HG02973 (cell line): ENCODE results near the gene TMX3.
A peak's percentile ranks its signal among the peaks of the same experiment; 100 is the strongest.

Experiments
- ATAC-seq: cut with Tn5 transposase; IDR thresholded peaks from one replicate; pipeline ENCODE4 v1.9.1; 2021; ENCODE audit warnings: moderate library complexity; ENCODE audit not compliant: unreplicated experiment

The TMX3 gene

DNA sequence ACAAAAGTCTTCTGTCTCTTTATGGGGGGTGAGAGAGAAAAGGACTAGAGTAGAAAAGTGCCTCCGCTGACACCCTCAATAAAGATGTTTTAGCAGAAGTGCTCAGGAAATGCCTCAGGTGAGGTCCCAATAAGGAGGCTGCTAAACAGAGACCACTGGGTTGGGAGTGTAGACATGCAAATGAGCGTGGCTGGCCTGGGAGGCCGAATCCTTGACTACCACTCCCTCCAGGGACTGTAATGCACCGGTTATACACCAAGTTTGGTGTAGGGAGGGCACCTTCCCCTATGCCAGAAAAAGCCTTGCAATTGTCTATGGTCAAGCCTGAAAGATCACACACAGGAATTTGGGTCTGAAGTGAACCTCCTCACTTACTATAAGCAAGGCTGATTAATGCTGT lies 1.8 kb downstream of the TMX3 start:
- no peak for ATAC-seq

DNA sequence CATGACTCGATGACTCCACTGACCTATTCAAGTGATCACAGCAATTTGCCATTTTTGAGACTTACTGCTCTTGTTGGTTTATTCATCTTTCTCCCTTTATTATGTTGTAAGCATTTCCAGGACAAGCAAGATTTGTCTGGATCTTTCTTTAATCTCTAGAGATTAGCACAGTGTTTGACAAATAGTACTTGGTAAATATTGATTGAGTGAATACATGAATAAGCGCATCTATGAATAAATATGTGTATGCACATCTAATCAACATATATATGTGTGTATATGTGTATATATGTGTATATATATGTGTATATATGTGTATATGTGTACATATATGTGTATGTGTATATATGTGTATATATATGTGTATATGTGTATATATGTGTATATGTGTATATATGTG lies 7.3 kb downstream of the TMX3 start:
- no peak for ATAC-seq

DNA sequence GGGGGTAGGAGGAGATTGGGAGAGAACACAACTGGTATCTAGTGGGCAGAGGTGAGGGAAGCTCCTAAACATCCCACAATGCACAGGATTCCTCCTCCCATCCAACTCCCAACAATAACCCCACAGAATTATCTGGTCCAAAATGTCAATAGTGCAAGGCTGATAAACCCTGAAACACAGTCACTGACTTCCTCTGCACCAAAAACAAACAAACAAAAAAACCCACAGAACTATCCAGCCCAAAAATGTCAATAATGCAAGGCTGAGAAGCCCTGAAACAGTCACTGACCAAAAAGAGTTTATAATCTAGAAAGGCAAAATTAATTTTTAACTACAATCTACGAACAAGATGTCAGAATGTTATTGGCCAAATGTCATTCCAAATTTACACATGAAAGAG lies 9.8 kb downstream of the TMX3 start:
- no peak for ATAC-seq

DNA sequence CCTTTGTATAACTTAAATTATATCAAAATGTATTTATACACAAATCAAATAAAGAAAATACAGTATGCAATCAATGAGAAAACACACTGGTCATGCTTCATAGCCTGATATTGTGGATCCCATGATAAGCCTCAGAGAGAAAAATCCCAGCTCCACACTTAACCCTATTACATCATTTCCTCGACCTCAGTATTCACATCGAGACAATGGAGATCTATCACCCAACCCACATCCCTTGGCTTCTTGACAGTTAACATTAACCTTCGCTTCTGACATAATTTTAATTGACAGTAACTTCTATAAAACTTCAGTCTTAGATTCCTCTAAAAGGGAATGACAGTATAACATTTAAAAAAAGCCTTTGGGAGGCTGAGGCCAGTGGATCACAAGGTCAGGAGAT lies 11.6 kb downstream of the TMX3 start:
- no peak for ATAC-seq

DNA sequence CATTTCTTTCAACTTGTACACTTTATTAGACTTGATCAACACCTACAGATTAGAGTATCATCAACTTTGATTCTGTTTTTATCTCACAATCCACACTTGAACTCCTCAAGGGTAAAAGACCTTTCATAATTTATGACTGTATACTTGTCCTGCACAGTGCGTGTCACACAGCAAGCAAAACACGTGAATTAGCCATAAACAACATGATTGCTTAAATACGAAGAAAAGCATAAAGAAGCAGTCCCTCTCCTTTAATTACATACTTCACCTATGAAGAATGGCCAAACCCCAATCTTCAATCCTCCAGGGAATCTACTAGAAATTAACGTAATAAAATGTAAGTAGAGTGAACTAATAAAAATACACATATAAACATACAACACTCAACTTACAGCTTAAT lies 13.6 kb downstream of the TMX3 start:
- no peak for ATAC-seq

DNA sequence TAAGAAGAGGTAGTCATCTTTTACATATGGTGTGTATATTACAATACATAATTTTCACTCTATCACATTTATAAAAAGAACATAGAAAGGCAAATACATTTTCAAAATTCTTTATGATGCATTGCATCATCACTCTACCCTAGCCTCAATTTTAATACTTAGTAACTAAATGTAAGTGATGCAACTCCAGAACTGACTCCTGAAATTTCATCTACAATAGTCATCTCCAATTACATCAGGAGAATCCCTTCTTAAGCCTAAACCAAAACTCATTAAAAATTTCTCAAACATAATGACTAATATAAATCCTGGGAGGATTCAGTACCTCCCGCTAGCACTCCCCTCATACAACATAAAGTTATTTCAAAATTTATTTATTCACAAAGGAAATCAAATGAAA lies 15.9 kb downstream of the TMX3 start:
- ATAC-seq = no peak

DNA sequence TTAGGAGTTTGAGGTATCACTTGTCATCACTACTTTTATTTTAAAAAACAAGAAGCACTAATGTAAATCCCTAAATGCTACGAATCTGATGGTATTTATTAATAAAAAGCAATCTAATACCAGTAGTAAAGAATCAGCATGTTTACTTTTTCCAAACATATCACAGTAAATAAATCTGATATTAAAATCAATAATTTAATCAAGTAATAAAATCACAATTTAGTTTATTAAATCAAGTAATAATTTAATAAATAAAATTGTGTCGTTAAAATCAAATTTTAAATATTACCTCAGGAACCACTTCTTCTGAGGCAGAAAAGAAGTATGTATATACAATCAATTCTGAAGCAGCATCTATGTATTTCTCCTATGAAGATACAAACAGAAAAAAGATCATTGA lies 18.0 kb downstream of the TMX3 start:
- ATAC-seq = no peak

DNA sequence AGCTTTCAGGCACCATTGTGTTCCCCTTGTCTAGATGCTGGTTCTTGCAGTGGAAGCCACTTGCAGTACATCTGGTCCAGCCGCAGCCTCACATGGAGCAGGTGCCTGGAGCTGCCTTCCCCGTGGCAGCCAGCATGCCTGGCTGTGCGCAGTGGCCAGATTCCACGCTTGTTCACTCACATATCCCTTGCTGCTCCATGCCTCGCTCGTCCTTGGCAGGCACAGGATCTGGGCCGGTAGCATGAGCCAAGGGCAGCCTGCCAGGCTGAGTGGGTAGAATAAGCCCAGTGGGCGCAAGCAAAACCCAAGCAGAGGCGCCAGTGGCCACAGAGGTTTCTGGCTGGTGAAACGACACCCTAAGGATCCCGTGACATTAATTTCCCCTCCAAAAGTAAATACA lies 20.6 kb downstream of the TMX3 start:
- ATAC-seq = no peak

DNA sequence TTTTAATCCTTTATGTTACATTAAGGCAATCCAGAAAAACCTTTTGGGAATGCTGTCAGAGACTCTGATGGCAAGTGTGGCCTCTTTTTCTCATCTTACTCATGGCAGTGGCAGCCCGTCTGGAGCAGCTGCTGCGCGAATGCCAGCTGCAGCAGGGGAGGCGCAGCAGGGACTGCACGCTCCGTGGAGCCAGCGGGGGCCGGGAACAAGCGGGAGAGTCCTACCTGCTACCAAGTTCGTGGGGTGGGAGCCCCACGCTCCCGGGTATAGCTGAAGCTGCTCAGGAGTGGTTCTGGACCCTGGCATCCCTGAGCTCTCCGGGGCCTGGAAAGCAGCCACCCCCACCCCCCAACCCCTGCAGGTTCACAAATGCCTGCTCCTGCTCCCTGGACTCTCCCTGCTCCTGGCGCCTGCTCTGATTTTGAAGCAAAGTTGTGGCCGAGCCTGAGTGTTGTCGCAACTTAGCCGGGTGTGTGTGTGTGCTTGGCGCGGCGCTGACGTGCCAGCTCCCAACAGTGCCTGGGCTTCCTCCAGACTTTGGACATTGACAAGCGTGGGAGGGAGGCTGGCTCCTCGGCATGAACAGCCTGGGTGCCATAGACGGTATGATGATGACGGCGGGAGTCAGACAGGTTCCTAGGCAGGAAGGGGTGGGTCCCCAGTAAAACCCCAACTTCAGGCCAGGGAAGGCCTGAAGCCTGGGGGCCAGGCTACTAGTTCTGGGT lies 21.7 kb downstream of the TMX3 start:
- ATAC-seq = no peak

DNA sequence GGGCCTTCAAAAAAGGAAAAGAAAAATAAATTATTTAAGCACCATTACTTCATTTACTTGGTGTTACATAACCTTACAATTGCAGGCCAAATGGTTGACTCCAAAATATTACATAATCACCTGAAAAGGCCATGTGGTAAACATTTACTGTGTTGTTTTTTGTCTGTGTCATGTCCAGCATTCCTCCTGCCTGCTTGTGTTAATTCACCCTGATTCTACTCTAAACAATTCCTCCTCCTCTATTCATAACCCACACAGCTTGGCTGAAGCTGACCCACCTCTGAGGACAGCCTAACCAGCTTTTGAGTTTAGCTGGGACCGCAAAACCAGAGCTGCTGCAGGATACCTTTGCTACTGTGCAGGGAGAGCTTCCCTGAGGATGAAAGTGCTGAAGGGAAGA lies 35.4 kb downstream of the TMX3 start:
- ATAC-seq = no peak

DNA sequence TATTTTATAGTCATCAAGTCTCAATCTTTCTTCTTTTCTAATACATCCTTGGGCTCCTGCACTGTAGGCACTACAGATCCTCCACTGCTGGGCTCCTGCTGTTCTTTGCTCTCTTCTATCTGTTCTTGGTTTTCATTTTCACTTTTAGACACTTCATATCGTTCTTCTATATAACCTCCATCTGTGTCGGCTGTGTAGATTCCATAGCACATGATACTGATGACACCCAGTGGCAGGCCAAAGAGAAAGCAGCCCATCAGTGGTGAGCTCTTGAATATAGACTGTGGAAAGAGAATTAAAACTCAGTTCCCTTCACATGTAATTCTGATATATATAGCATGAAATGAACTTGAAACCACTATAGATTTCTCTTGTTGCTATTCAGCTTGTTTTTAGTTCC lies 38.0 kb downstream of the TMX3 start:
- ATAC-seq = no peak

DNA sequence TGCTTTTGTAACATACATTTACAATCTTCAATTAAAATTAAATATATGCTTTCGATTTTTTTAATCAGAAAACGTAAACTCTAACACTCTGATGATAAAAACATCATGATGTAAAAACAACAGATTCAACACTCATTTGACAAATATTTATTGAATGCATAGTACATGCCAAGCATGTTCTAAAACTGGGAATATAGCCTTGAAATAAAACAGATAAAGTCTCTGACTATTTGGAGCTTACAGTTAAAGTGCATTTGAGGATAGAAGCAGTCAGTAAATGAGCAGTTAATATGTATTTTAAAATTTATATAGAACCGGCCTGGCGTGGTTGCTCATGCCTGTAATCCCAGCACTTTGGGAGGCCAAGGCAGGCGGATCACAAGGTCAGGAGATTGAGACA lies 47.8 kb downstream of the TMX3 start:
- no peak for ATAC-seq

DNA sequence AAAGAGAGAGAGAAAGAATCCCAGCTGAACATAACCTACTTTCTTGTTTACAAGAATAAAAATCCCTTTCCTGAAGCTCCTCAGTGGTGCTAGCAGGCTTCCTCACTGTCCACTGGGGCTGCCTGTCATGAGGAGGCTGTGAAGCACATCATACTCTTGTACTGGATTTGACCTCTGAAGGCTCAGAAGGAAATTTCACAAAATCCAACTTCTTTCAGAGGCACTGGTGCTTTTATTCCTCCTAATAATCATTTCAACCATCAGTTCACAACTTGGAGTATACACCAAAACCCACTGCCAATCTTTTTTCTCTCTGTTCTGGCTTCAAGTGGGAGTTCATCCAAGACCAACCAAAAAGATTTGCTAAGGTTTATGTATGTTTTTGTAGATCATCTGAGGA lies 48.5 kb downstream of the TMX3 start:
- ATAC-seq = no peak

DNA sequence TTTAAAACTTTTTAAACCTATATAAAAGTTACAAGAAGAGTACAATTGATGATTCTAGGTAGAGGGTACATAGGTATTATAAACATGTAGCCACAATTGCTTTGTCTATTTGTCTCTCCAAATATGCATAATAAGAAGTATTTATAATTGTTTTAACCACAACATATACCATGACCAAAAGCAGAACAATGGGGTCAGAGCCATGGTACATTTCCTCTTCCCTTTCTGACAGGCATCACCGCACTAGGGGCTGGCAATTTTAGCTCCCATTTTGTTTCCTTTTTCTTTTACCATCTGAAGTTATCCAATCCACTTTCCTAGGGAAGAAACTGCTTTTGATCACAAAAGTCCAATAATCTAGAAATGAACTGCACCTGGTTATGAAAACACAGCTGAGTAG lies 49.3 kb downstream of the TMX3 start:
- ATAC-seq = no peak

DNA sequence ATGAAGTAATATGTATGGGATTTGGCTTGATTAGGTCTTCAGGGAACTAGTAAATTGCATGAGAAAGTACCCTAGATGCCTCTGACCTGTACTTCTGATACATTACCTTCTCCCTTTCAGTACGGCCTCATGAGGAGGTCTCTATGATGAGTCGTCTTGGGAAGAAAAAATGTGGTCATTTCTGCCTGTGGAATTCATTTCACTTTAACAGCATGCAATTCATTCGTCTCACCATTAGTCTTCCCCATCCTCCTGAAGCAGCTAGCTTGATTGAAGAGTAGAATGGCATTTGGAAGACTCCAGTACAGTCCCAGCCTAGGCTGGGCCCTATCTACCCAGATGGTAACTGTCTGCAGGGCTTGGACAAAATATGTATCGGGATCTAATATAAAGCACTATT lies 52.2 kb downstream of the TMX3 start:
- ATAC-seq = no peak

DNA sequence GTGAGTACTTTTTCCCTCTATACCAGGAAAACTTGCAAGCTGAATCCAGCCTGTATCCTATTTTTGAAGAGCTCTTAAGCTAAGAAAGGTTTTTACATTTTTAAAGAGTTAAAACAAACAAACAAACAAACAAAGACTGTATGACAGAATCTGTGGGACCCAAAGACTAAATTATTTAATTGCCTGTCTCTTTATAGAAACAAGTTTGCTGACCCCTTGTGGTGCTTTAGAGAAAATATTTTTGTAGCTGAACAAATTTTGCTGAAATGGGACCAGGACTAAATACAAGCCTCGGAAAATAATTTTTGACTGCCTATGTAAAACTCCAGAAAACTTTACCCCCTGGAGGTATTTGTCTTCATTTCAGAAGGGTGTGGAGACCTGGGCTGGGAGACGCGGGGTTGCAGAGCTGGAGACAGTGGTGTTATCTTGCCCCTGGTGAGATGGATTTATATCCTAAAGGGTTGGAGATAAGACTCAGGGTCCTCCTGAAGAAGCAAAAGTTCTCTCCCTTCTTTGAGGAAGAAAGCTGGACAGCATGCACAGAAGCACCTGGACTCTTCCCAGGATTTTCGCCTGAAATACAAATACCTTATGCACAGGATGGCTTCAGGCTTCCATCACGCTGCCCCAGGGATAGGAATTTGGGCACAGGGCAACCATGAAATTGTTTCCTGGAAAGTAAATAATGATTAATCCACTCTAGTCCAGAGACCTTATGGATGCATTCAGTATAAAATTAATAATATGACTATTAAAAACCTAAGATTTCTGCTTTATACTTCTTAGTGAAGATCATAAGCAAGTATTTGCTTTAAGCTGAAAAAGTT lies 54.3 kb downstream of the TMX3 start:
- ATAC-seq = no peak

DNA sequence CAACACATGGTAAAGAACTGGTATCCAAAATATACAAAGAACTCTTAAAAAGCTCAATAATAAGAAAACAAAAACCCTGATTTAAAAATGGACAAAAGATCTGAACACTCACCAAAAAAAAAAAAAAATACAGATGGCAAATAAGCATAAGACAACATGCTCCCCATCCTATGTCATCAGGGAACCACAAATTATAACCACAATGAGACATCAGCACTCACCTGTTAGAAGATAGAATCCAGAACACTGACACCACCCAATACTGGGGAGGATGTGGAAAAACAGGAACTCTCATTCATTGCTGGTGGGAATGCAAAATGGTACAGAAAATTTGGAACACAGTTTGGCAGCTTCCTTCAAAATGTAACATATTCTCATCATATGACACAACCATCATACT lies 66.7 kb downstream of the TMX3 start:
- no peak for ATAC-seq

DNA sequence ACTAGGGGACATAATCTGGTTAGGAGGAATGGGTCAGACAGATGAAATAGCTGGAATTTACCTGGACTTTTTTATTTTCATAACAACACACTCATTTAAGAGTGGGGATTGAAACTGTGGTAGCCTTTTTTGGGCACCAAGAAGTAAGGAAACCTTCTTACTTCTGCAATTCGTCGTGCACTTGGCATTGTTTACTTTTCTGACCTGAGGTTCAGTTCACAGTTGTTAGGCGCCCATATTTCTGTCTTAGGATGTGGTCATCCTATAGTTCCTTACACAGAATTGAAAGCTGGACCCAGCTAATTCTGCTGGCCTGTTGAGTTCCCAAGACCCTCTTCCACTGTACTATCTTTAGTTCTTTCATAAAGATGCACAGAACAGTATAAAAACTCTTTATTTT lies 72.9 kb downstream of the TMX3 start:
- peak; percentile 77 for ATAC-seq

DNA sequence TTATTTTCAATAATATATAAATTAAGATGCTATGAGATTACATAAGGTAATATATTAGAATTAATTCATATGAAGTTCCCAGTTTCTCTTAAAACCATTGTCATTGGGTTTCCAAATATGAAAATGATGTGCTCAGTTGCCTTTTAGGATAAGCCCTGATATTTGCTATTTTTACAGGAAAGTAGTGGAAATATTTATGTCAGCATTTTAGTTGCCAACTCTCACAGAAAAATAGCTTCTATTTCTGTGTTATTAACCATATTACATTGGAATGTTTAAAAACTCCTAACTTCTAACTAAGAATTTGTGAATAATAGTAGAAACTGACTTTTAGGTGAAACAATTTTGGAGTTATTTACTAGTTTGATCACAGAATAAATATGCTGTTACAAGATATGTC lies 74.0 kb downstream of the TMX3 start:
- ATAC-seq = no peak

DNA sequence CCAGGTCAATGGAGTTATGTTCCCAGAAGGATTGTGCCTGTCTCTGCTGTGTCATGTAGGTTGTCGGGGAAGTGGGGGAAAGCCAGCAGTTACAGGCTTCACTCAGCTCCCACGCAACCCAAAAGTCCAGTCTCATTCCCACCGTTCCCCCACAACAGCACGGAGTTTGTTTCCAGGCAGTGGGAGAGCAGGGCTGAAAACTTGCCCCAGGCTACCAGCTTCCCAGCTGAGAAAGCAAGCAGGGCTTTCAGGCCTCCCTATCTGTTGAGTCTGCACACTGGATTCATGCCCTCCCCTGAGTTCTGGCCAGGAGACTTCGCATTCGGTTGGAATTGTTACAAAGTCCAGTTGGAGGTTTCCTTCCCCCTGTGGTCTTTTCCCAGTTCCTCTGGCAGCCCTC lies 76.3 kb downstream of the TMX3 start:
- ATAC-seq = no peak

DNA sequence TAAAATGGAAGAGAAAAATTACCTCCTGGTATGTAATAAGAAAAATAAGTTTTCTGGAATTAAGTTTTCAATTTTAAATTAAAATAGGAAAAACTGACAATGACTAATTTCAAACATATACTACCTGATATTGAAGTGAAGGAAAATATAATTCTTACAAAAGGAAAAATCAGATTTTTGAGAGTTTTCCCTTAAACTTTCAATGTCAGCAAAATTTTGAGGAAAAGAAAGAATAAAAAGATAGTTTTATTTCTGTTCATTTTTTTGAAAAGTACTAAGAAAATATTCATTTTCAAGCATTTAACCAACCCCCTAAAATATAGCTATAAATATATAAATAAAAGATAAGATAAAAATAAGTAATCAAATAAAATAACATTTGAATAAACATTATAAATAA lies 87.1 kb downstream of the TMX3 start:
- no peak for ATAC-seq
